NCI-H2107 treated with DMSO at 0.1 percent for 48 hours (cell line): ENCODE measurements around the gene GNG2.

ENCODE experiments used
- DNase-seq: peaks from one replicate; lab custom pipeline; 2025; ENCODE audit not compliant: unreplicated experiment; lab: John Stamatoyannopoulos, UW

The GNG2 gene

DNA sequence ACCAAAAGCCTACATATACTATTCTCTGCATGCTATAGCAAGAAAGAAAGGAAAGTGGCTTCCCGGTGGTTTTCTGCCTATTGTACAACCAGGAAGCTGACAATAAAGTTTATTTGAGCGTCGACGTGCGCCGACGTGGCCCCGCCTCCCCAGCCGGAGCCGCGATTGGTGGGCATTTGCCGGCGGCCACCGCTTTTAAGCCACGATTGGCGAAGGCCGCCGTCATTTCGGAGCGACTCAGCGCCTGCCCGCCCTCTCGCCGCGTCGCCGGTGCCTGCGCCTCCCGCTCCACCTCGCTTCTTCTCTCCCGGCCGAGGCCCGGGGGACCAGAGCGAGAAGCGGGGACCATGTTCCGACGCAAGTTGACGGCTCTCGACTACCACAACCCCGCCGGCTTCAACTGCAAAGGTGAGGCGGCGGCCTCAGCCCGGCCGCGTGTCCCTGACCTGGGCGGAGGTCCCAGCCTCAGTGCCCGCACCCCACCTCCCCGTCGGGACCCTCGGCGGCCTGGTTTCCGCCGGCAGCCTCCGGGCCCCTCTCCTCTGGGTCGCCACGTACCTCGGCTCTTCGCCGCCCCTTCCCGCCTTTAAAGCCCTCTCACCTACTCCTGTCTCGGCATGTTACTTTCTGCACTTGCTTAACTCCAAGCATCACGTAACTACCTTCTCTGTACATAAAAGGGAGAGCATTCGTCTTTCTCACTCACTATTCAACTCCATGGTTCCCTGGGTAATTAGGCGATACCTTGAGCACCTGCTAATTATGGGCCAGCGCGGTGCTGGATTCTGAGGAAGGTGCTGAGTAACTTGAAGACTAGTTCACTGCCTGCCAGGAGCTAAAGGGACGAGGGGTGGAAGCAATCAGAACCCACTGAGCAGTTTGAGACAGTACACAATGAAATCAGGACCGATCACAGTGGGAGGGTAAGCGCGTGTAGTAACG lies 129.2 kb downstream of the GNG2 start, which contains the start of gene RTRAF:
TSS of gene RTRAF (plus strand) at position 254 of the 942 bp plus-strand sequence. CDS start at position 348, 94 bp downstream.
- peak; percentile 95 for DNase-seq

DNA sequence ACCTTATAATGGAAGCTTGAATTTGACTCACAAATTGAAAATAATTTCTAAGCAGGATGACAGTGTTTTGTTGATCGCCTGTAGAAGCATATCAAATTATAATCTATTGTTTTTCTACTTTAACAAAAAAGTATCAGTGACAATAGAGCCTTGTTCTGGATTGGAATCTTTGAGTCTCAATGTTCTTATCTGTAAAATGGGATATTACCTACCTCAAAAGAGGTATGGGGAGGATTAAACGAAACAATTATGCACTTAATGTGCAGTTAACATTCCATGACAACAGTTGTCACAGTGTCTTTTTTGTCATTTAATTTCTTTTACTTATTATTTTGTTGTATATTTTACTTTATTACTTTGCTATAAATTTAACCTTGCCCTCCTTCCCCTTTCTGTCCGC lies 130.1 kb downstream of the GNG2 start:
- no peak for DNase-seq

DNA sequence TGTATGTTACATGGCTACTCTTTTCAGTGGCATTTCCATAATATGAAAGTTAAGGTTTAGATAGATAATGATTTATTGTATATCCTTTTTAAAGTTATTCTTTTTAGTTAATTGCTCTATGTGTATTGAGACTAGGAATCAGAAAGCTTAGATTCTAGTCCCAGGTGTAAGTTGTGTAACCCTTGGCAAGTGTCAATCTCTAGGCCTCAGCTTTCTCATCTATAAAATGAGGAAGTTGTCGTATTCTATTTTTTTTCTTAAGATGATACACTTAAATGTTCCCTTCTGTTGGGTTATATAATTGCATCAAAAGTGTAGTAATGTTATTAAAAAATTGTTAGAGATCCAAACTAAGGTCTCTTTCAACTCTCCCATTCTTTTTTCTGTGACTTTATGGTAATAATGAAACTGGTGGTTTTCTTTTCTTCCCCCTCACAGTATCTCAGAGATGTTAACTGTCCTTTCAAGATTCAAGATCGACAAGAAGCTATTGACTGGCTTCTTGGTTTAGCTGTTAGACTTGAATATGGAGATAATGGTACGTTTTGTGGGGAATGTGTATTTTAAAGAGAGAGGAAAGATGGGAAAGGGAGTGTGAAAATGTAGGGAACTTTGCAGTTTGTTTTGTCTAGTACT lies 133.0 kb downstream of the GNG2 start:
- DNase-seq: no peak

DNA sequence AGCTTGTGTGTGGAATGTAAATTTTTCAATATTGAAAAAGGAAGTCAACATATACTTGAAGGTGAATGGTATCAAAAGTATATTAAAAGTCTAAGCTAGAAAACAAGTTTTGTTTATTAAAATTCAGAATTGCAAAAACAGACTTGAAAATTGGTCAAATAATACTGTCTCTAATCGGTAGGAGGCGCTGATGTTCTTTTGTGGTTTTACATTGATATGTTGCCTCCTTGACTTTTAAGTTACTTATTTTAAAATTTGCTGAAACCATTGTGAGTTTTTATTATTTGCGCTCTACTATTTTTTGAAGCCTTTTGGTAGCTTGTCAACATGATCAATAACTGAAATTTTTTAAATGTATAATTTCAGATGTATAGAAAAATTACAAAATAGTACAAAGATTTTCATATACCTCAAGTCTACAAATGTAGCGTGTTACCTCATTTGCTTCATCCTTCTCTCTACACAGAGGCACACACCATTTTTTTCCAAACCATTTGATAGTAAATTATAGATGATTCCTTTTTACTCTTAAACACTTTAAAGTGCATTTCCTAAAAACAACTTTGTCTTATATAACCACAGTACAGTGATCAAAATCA lies 135.8 kb downstream of the GNG2 start:
- no peak for DNase-seq

DNA sequence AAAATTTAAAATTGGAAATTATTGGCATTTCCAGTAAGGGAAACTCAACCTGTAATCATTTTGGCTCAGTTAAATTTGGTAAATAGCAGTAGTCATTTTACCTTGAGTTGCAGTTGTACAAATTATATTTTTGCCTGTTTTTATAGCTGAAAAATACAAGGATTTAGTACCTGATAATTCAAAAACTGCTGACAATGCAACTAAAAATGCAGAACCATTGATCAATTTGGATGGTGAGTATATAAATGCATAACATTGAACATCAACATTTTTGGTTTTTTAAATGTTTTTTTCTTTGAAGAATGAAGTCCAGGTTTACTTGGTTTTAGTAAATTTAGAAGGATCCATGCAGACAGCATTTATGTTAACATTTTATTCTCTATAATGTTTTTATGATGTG lies 137.9 kb downstream of the GNG2 start:
- no peak for DNase-seq

DNA sequence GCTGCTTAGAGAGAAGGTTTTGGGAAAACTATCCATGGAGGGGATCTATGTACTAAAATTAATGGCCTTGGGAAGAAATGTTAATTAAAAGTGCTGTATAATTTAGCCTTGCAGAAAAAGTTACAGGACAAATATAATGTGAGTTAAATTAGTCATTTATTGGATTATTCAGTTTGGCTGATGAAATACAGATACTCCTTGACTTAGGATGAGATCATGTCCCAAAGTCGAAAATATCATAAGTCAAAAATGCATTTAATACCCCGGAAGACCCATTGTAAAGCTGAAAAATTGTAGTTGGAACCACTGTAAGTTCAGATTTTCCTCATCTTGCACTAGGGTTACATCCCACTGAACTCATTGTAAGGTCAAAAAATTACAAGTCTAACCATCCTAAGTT lies 138.7 kb downstream of the GNG2 start:
- DNase-seq: no peak

DNA sequence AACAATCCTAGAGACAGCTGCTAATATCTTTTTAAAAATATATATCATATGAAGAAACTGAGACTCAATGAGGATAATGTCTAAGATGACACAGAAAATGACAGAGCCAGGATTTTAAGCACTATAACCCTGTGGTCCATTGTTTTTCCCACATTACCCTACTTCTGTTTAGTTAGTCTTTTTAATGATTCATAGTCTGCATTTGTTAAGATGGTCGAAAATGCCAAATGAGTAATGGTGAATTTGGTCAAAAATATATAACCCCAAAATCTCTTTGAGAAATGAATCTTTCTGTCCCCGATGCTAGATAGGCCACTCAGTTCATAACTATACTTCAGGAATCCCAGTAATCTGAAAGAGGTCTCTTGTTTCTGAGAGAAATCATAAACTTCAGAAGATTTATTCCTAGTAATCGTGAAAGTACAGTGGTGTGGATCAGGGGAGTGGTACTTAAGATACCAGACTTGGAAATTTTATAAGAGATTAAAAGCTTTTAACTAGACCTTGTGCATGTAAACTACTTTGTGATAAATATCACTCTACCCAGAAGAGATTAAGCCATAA lies 139.7 kb downstream of the GNG2 start:
- no peak for DNase-seq

DNA sequence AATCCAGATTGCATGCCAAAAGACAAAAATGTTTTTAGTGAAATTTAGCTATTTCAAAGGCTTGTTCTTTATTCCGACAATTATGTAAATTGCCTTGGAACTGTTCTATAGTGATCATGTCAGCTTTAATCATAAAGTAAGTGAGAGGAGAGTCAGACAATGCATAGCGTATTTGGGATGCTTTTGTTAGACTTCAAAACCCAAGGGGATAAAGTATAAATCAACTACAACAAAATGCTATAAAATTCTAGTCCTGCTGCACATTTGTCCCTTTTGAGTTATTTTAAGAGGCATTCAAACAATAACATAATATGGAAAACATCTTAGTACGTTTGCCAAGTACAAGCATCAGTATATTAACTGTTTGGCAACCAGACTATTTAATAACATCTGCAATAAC lies 140.3 kb downstream of the GNG2 start:
- DNase-seq: no peak

DNA sequence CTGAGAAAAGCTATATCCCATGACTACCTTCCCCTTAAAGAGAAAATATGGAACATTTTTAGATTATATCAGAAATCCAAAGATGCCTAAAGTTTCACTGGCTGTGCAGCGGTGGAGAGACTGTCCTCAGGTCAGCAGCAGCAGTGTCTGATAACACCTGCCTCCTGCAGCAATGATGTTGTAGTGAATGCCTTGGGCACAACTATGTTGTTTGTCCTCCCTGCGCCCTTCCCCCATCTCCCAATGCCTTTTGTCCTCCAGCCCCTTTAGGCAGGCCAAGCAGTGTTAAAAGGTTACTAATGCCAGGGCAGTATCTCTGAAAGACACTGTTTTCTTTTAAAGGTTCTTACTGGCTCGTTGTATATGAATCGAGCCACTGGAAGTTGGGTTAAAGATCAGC lies 142.1 kb downstream of the GNG2 start:
- DNase-seq: no peak

DNA sequence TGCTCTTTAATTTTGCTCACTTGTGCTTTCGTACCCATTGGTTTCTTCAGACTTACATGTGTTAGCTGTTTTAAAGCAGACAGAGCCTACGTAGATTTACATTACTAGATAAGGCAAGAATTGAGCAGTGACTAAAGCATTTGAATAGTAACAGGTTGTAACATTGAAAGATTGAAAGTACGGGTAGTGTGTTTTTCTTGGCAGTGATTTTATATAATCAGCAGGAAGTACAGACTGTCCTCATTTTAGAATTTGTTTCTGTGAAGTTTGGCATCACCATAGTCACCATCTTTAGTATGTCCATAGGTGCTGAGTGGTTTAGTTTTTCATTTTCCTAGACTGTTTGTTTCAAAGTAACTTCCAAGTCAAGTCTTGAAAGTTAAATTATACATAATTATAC lies 142.9 kb downstream of the GNG2 start:
- DNase-seq: no peak

DNA sequence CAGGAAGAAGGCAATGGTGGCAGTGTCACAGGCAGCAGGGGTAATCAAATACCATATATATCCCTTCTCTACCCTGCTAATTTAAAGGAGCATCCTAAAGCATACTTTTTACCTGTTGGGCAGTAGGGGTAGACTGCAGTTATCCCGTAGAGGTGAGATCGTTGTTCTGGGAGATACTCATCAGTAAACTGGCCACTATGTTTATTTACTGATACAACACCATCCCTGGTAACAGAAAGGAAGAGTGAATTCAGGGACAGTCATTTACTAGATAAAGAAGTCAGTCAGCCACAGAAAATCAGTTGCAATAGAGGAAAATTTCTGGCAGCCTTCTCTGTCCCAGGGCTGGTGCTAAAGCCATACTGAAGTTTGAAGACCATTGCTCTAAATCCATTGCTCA lies 145.2 kb downstream of the GNG2 start:
- DNase-seq: no peak

DNA sequence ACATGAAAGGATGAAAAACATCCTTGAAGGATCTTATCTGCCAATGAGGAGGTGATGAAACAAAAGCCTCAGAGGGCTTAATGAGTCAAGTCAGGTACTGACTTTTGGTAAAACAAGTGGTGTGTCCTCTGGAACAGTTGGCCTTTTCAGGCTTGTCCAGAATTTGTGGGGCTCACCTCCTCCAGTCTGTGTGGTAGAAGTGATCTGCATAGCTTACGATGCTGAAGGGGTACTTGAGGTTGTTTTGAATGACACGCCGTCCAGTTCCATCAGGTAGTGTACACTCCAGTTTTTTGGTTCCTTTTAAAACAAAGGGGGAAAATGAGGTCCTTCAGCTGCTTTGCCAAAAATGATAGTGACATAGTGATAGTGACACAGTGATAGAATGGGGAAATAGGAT lies 145.9 kb downstream of the GNG2 start:
- DNase-seq: no peak

DNA sequence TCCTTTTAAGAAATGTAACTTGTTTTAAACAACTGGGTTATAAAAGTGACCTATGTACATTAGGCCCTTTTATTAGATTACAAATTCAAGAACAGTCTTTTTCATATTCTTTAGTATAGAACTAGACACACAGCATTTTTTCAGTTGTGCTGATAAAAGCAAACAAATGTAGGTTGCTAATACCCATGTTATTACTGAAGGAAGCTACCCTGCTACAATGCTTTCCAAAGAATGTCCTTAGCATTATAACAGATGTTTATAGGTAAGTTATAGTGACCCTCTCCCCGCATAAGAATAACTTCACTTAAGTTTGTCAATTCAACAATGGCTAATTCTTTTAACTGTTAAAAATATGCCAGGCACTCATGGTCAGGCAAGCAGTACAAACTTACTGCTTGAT lies 146.8 kb downstream of the GNG2 start:
- DNase-seq: no peak

DNA sequence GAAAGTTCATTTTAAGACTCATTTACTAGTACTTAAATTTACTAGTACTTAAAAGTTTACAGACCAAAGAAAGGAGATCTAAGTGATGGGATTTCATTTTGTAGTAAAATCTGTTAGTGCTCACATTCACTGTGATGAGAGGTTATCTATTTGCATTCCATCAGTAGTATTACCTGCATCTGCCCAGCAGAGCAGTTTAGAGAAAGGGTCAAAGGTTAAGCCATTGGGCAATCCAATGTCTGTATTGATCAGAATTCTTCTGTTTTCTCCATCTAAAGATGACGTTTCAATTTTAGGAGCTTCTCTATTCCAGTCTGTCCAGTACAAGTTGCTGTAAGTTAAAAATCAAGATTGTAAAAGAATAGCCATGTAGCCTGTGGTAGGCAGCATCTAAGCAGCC lies 147.2 kb downstream of the GNG2 start:
- no peak for DNase-seq

DNA sequence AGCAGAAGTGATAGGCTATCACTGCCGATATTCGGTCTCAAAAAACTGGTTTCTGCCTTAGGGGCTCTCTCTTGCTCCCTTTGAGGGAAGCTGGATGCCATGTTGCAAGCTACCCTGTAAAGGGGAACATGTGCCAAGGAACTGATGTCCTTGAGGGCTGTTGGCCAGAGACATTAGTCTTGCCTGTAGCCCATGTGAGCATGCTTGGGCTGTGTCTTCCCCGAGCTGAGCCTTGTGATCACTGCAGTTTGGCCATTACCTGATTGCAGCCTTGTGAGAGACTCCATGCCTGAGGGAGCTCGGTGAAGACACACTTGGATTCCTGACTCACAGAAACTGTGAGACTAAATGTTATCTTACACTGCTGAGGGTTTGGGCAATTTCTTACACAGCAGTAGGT lies 147.7 kb downstream of the GNG2 start:
- DNase-seq: no peak

DNA sequence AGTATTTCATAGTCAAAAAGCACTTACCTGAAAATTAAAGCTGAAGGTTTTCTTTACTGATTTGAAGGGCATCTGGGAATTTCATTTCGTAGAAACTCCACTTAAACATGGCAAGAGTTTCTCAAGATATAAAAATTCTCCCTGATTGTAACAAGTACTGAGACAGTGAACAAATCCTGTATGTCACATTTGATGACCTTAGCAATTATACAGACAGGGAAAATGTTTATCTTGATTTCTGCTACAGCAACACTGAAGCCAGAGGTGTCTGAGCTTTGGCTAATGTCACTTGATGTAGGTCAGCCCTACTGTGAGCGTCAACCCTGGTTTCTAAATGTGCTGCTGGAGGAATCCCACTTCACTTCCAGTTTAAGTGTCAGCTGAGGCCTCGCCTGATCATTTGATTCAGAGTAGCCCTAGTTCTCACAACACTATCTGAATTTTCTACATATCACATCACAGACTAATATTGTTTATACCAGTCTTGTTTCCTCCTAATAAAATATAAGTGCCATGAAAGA lies 149.8 kb downstream of the GNG2 start:
- no peak for DNase-seq

DNA sequence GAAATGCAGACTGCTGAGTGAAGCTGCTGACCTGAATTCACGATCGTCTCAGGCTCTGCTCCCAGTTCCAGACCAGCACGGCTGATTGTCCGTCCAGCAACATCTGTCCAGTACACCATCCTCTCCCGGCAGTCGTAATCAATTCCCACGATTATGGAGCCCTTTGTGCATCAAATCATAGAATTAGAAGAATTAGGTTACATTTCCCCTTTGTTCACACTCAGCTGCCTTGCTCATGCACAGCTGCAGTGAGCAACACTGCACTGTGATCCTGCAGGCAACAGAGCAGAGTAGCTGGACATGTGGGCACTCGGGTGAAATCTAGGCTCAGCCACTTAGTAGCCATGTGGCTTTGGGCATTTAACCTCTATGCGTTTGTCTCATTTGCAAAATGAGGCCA lies 151.1 kb downstream of the GNG2 start:
- DNase-seq: no peak

DNA sequence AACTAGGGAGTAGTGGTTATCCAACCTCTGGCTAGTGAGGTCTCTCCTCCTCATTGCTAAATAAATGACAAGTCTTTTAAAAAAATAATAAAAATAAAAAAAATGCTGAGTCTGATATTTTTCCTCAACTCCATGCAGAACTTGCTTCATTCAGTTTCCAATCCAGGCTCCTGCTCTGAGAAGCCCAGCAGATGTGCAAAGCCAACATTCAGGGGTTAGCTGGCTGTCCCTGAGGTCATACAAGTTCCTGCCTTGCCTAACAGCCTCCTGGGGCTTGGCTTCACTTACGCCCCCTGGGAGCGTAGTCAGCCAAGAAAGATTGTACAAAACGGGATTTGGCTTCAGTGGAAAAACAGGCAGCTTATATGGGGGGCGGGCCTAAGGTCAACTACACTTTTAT lies 152.2 kb downstream of the GNG2 start:
- no peak for DNase-seq

DNA sequence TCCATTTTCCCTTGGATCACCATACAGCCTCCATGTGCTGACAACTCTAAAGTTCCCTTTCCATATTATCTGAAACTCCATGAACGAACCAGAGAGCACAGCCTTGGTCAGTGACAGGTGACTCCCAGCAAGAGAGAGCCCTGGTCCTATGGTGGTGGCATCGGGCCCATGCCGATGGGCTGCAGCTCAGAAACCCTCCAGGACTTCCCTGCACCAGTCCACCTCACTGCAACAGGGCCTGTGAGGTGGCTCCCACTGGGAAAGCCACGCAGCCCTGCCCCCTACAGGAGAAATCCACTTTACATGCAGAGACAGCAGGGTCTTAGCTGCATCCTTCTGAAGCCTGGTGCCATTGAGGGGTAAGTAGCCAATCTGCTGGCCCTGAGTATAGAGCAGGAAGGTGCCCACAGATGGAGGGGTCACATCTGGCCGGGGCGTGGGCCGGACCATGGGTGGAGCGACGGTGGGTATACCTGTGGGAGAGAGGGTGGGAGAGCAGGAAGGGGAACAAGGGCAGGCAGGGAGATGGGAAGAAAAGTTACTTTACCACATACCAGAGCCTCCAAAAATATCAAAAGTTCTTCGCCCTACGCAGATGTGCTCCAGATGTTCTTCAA lies 153.7 kb downstream of the GNG2 start:
- no peak for DNase-seq

DNA sequence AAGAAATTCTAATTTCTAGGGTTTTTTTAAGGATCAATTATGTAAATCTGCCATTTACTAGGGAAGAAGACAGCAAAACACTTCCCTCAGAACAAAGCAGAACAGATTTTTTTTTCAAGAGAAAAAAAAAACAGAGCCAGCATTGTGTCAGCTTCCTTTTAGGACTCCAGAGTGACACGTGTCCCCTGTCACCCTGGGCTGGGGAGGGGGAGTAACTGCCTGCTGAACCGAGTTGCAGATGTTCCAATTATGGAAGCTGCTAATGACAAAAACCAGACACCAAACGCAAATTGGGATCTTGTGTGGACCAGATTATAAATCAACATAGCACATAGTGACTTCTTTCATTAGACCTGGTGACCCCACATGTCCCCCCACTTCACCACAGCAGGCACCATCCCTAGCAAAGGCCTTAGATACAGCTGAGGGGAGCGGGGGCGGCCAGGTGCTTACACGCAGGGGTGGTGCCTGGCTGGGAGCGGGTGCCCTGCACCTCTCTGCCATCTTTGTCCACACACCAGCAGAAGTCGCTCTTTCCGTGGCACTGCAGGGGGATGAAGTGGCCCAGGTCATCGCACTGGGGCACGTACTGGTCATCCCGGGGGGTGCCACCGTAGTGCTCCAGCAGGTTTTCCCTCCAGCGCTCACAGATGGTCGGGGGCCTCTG lies 154.3 kb downstream of the GNG2 start:
- no peak for DNase-seq
